PC-3 (cell line): ENCODE data around the gene ANKH. TPM values are rescaled to one million over a fixed set of nuclear protein-coding genes. Genes with fewer than 3 reads are reported as not detected.

Experiments used
- ATAC-seq: fragments of 200-7000 bp; cut with Tn5 transposase; 2 replicates; pipeline ENCODE4 v1.9.1; 2020; ENCODE audit warnings: mild to moderate bottlenecking, moderate library complexity
- BruUV-seq: library from RNA; stranded (reverse); fragments of 400-500 nt; replicated peaks from 2 replicates; lab custom pipeline; 2021; lab: Mats Ljungman, UMichigan
- CTCF ChIA-PET: fragments of 300-600 bp; sonication (Branson Sonifier 250); formaldehyde crosslinking; loops from one replicate; lab custom pipeline; 2022; ENCODE audit warnings: antibody characterized with exemption; lab: Charles Lee
- POLR2A ChIA-PET: fragments of 300-600 bp; sonication (Branson Sonifier 250); formaldehyde crosslinking; loops from one replicate; lab custom pipeline; 2022; ENCODE audit warnings: antibody characterized with exemption; ENCODE audit not compliant: unreplicated experiment; lab: Charles Lee
- DNase-seq: peaks from one replicate; pipeline ENCODE4 v3.0.0-alpha.2; 2015
- H2AFZ ChIP-seq: fragments of 300-600 bp; sonication (generic); 2 replicates; pipeline ENCODE4 v1.6.0; 2016; ENCODE audit warnings: antibody characterized with exemption, low read length
- H3F3A ChIP-seq: fragments of 300-600 bp; sonication (generic); one replicate; pipeline ENCODE4 v1.6.0; 2017; ENCODE audit warnings: antibody characterized with exemption, low read length, control low read depth, mild to moderate bottlenecking; ENCODE audit not compliant: unreplicated experiment
- H3K27ac ChIP-seq: fragments of 300-600 bp; sonication (generic); 2 replicates; pipeline ENCODE4 v1.5.1; 2016; ENCODE audit warnings: mild to moderate bottlenecking, low read length
- H3K27me3 ChIP-seq: fragments of 300-600 bp; sonication (generic); 2 replicates; pipeline ENCODE4 v1.6.1; 2016; ENCODE audit warnings: low read length, mixed read lengths
- H3K36me3 ChIP-seq: fragments of 300-600 bp; sonication (generic); 2 replicates; pipeline ENCODE4 v1.6.1; 2016; ENCODE audit warnings: low read depth, mixed run types, low read length, mixed read lengths
- H3K4me1 ChIP-seq: fragments of 300-600 bp; sonication (generic); 2 replicates; pipeline ENCODE4 v1.5.1; 2016; ENCODE audit warnings: low read length; ENCODE audit not compliant: insufficient read depth
- H3K4me2 ChIP-seq: fragments of 300-600 bp; sonication (generic); 2 replicates; pipeline ENCODE4 v1.6.0; 2016; ENCODE audit warnings: low read length
- H3K4me3 ChIP-seq: fragments of 300-600 bp; sonication (generic); 2 replicates; pipeline ENCODE4 v1.5.1; 2016; ENCODE audit warnings: mild to moderate bottlenecking, low read length, mixed read lengths
- H3K79me2 ChIP-seq: fragments of 300-600 bp; sonication (generic); 2 replicates; pipeline ENCODE4 v1.6.1; 2017; ENCODE audit warnings: low read length, mixed read lengths
- H3K9ac ChIP-seq: fragments of 300-600 bp; sonication (generic); 2 replicates; pipeline ENCODE4 v1.6.0; 2016; ENCODE audit warnings: mild to moderate bottlenecking, low read length
- H3K9me2 ChIP-seq: fragments of 300-600 bp; sonication (generic); replicated peaks from 2 replicates; pipeline ENCODE4 v1.6.1; 2016; ENCODE audit warnings: mixed run types, low read length, mixed read lengths
- H3K9me3 ChIP-seq: fragments of 300-600 bp; sonication (generic); 2 replicates; pipeline ENCODE4 v1.6.1; 2016; ENCODE audit warnings: low read length, mixed read lengths
- H4K20me1 ChIP-seq: fragments of 300-600 bp; sonication (generic); 2 replicates; pipeline ENCODE4 v1.6.1; 2016; ENCODE audit warnings: low read length, mixed read lengths
- CTCF ChIP-seq: fragments of 300-600 bp; sonication (generic); conservative IDR thresholded peaks from 2 replicates; pipeline ENCODE4 v1.5.1; 2017; ENCODE audit warnings: antibody characterized with exemption, low read depth, mild to moderate bottlenecking, low read length
- EZH2 ChIP-seq: fragments of 300-600 bp; sonication (generic); IDR thresholded peaks from one replicate; pipeline ENCODE4 v1.6.1; 2017; ENCODE audit warnings: antibody characterized with exemption, mild to moderate bottlenecking, low read length; ENCODE audit not compliant: unreplicated experiment
- EZH2phosphoT487 ChIP-seq: fragments of 300-600 bp; sonication (generic); IDR thresholded peaks from 2 replicates; pipeline ENCODE4 v1.6.1; 2018; ENCODE audit warnings: mild to moderate bottlenecking, antibody characterized with exemption, low read length, borderline replicate concordance
- intact Hi-C: fragments of 100-400 bp; cut with micrococcal nuclease; formaldehyde crosslinking; loops from 2 replicates; pipeline ENCODE4 v1.9.0; 2023
- total RNA-seq: library from RNA; depleted of rRNA; stranded (reverse); fragments of >200 nt; gene quantifications from 2 replicates; pipeline ENCODE4 v1.2.3, GENCODE V29; 2014

ANKH gene
- total RNA-seq, 1 experiment from 2014 or later, result 11.6 TPM

- Histone ChIP-seq H3K4me3 (no peak overlapping the region), H3F3A (no peaks in the 10 kb centered on the region), H3K79me2 (no peaks in the 10 kb centered on the region), H3K9ac (no peak overlapping the region), H2AFZ (no peak overlapping the region), H3K4me2 (no peak overlapping the region), H3K27ac (no peak overlapping the region), H4K20me1 (no peaks in the 10 kb centered on the region), H3K4me1 (peaks cover 4% of the 10 kb centered on the region; the same call in 1 of the 2 replicates), H3K9me3 (no peaks in the 10 kb centered on the region), H3K9me2 (no peaks in the 10 kb centered on the region), H3K36me3 (no peaks in the 10 kb centered on the region), H3K27me3 (no peaks in the 10 kb centered on the region)
- ATAC-seq, result no peak
- no TSS peak for BruUV-seq
- TF ChIP-seq CTCF (no peak), EZH2 (no peak), EZH2phosphoT487 (no peak)
- ChIA-PET POLR2A (interaction anchor here (0.6 kb wide), 1 partner anchor 181 kb away, joined by 3 read pairs; no protein-coding TSS in a partner anchor), CTCF (no interaction called here)
- DNase-seq, result no peak
- intact Hi-C loops, result no loop called here
Observed at GRCh38 chr5:14825977-14826376, 45.6 kb downstream of the ANKH start.

- CTCF ChIA-PET, result interaction anchor here (0.6 kb wide), 1 partner anchor 120 kb away, joined by 3 read pairs; no protein-coding TSS in a partner anchor
Observed at GRCh38 chr5:14824499-14824898, 47.1 kb downstream of the ANKH start.

More at GRCh38 chr5:14824499-14824898, 47.1 kb downstream of the ANKH start:
- Histone ChIP-seq H3K9ac (no peak overlapping the region), H3K4me1 (peaks cover 4% of the 10 kb centered on the region; the same call in 1 of the 2 replicates), H3K9me2 (no peaks in the 10 kb centered on the region), H3K27ac (no peak overlapping the region), H3K4me2 (no peak overlapping the region), H2AFZ (no peak overlapping the region), H3K79me2 (no peaks in the 10 kb centered on the region), H3K36me3 (no peaks in the 10 kb centered on the region), H3K9me3 (no peaks in the 10 kb centered on the region), H3K27me3 (no peaks in the 10 kb centered on the region), H3F3A (no peaks in the 10 kb centered on the region), H4K20me1 (no peaks in the 10 kb centered on the region), H3K4me3 (no peak overlapping the region)
- no TSS peak for BruUV-seq
- intact Hi-C loops, result no loop called here
- ATAC-seq, result no peak
- POLR2A ChIA-PET, result no interaction called here
- TF ChIP-seq EZH2 (no peak), CTCF (no peak), EZH2phosphoT487 (no peak)
- no peak for DNase-seq
